ENCODE results near the gene HOXA7.

GRCh38 chr7:27129729-27130539, 26.5 kb downstream of the HOXA7 start:
- TF ChIP-seq TAF1 (IDR thresholded peaks at IDR 0.05; ENCODE audit: low read depth, low read length): no peak
- no peak for TF ChIP-seq POLR2A (IDR thresholded peaks at IDR 0.05; ENCODE audit: low read depth, low read length)
- no peak for TF ChIP-seq SPI1 (IDR thresholded peaks at IDR 0.05; ENCODE audit: low read depth, low read length)
- TF ChIP-seq PAX5 (IDR thresholded peaks at IDR 0.05; ENCODE audit: insufficient read depth, low read length, severe bottlenecking): no peak
- no peak for TF ChIP-seq POLR2AphosphoS5 (IDR thresholded peaks at IDR 0.05; ENCODE audit: low read depth, low read length)
